ENCODE data around the gene MIEF2.

DNA sequence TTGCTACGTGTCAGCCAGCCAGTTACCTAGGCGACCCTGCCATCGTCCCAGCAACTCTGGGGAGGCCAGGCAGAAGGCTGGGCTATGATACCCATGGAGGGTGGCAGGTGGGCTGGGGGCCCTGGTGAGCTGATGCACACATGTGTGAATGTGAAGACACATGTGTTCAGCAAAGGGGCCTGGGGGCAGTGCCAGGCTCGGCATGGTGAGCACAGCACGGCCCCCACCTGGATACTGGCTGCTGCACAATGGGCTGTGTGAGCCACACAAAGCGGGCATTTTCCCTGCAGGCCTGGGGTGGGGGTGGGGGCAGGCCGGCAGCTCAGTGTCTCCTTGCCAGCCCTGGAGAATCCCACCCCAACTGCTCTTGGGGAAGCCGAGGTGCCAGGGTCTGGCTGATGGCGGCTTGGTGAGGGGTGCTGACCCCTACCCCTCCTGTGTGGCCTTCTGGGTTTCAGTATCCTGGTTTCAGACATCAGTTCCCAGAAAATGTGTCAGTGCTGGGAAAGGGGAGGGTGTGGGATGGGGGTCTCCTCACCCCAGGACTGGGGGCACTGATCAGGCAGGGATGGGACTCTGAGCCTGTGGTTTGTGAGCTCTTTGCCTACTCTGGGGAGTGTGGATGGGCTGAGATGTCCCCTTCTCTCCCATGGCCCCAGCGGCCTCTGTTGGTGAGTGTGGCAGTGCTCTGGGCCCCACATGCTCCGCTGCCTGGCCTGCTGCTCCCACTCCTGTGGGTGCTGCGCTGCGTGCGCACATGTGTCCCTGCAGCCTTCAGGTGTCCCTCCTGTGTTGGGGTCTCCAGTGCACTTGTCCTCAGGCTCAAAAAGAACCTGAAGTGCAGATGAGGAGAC is 29.9 kb upstream of the MIEF2 start:
- TF ChIP-seq, protein P1, sequence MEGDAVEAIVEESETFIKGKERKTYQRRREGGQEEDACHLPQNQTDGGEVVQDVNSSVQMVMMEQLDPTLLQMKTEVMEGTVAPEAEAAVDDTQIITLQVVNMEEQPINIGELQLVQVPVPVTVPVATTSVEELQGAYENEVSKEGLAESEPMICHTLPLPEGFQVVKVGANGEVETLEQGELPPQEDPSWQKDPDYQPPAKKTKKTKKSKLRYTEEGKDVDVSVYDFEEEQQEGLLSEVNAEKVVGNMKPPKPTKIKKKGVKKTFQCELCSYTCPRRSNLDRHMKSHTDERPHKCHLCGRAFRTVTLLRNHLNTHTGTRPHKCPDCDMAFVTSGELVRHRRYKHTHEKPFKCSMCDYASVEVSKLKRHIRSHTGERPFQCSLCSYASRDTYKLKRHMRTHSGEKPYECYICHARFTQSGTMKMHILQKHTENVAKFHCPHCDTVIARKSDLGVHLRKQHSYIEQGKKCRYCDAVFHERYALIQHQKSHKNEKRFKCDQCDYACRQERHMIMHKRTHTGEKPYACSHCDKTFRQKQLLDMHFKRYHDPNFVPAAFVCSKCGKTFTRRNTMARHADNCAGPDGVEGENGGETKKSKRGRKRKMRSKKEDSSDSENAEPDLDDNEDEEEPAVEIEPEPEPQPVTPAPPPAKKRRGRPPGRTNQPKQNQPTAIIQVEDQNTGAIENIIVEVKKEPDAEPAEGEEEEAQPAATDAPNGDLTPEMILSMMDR (IDR thresholded peaks at IDR 0.05): no peak
- TF ChIP-seq ZFX (IDR thresholded peaks at IDR 0.05; ENCODE audit: borderline replicate concordance): no peak
